HG03025 (cell line): Measurements from ENCODE around the gene TTLL10.
"Not testable (repeated sequence)": the region's sequence is repeated elsewhere in the genome, so short reads cannot be mapped to it uniquely, and the experiment has no call there.

Experiments
- ATAC-seq: cut with Tn5 transposase; IDR thresholded peaks from one replicate; pipeline ENCODE4 v1.9.1; 2021; ENCODE audit warnings: mild to moderate bottlenecking, moderate library complexity; ENCODE audit not compliant: unreplicated experiment, low FRiP score

Gene TTLL10

GRCh38 chr1:1169429-1170214 lies 4.1 kb upstream of the TTLL10 start:
- no peak for ATAC-seq

- no peak for ATAC-seq
These were observed 3.2 kb upstream of the TTLL10 start for GRCh38 chr1:1170215-1171091.

GRCh38 chr1:1171161-1171545 lies 2.5 kb upstream of the TTLL10 start:
- ATAC-seq = no peak

- ATAC-seq = no peak
These were observed 1.9 kb upstream of the TTLL10 start for GRCh38 chr1:1171546-1172340.

GRCh38 chr1:1173061-1173792 lies 453 bp upstream of the TTLL10 start:
- no peak for ATAC-seq

- ATAC-seq = no peak
These were observed 1.8 kb downstream of the TTLL10 start for GRCh38 chr1:1175221-1176062.

- ATAC-seq = not testable (repeated sequence)
These were observed 2.5 kb downstream of the TTLL10 start for GRCh38 chr1:1176063-1176761.

- no peak for ATAC-seq
These were observed 3.3 kb downstream of the TTLL10 start for GRCh38 chr1:1176931-1177330.

GRCh38 chr1:1177452-1178206 lies 3.9 kb downstream of the TTLL10 start:
- no peak for ATAC-seq

- ATAC-seq = no peak
These were observed 5.2 kb downstream of the TTLL10 start for GRCh38 chr1:1178794-1179331.

- no peak for ATAC-seq
These were observed 5.8 kb downstream of the TTLL10 start for GRCh38 chr1:1179346-1179982.

GRCh38 chr1:1179983-1180861 lies 6.5 kb downstream of the TTLL10 start:
- ATAC-seq = no peak

- no peak for ATAC-seq
These were observed 7.7 kb downstream of the TTLL10 start for GRCh38 chr1:1181129-1181937.

- no peak for ATAC-seq
These were observed 8.3 kb downstream of the TTLL10 start for GRCh38 chr1:1181938-1182410.

- no peak for ATAC-seq
These were observed 9.0 kb downstream of the TTLL10 start for GRCh38 chr1:1182491-1183220.
